CD4-positive, alpha-beta T cell (primary cell): Measurements from ENCODE around the gene LHX4. TPM values are rescaled to one million over a fixed set of nuclear protein-coding genes. Genes with fewer than 3 reads are reported as not detected.

ENCODE experiments used
- ATAC-seq: fragments of 200-7000 bp; cut with Tn5 transposase; one replicate; pipeline ENCODE4 v1.10.0; 2022; ENCODE audit warnings: mild to moderate bottlenecking; ENCODE audit not compliant: poor library complexity
- CTCF ChIA-PET: fragments of 350-600 bp; sonication (Branson Sonifier 250); formaldehyde crosslinking; loops from one replicate; lab custom pipeline; 2021; ENCODE audit warnings: antibody characterized with exemption, inconsistent platforms; lab: Charles Lee
- POLR2A ChIA-PET: fragments of 350-600 bp; sonication (Branson Sonifier 250); formaldehyde crosslinking; loops from one replicate; lab custom pipeline; 2021; ENCODE audit warnings: antibody characterized with exemption, inconsistent platforms; lab: Charles Lee
- DNase-seq, 14 experiments: peaks; one replicate each; pipeline ENCODE4 v3.0.0-alpha.2; 2013 to 2020; ENCODE audit warnings: mixed read lengths in 2 of 14
- H3K27ac ChIP-seq, 2 donors: one replicate each; pipeline versions ENCODE4 v1.5.1 to v1.7.0; 2013; ENCODE audit warnings: low read length in 2 of 2, low read depth in 1 of 2, mild to moderate bottlenecking in 1 of 2
- H3K27me3 ChIP-seq, 2 experiments: 1 replicate in 1 of 2; 2 replicates in 1 of 2; pipeline versions ENCODE4 v1.6.1 to v1.7.0; 2013; ENCODE audit warnings: low read length in 2 of 2, control low read depth in 1 of 2, mild to moderate bottlenecking in 1 of 2, moderate library complexity in 1 of 2; ENCODE audit not compliant: insufficient read depth in 2 of 2, control insufficient read depth in 1 of 2
- H3K36me3 ChIP-seq: one replicate; pipeline ENCODE4 v1.6.1; 2013; ENCODE audit warnings: low read length, control low read depth; ENCODE audit not compliant: insufficient read depth
- H3K4me1 ChIP-seq: one replicate; pipeline ENCODE4 v1.6.1; 2013; ENCODE audit warnings: low read length, control low read depth; ENCODE audit not compliant: insufficient read depth
- H3K4me3 ChIP-seq: one replicate; pipeline ENCODE4 v1.5.1; 2013; ENCODE audit warnings: mild to moderate bottlenecking, low read length, moderate library complexity
- H3K9me3 ChIP-seq, 2 experiments: 1 replicate in 1 of 2; 2 replicates in 1 of 2; pipeline versions ENCODE4 v1.6.1 to v1.7.0; 2013; ENCODE audit warnings: low read length in 2 of 2, mild to moderate bottlenecking in 2 of 2, control low read depth in 1 of 2, moderate library complexity in 1 of 2; ENCODE audit not compliant: control insufficient read depth in 1 of 2, insufficient read depth in 1 of 2
- H3K27ac Mint-ChIP-seq: one replicate; pipeline ENCODE4 v1.8.0; 2020; ENCODE audit warnings: mixed read lengths
- H3K27me3 Mint-ChIP-seq: one replicate; pipeline ENCODE4 v1.8.0; 2021; ENCODE audit warnings: mixed read lengths
- H3K36me3 Mint-ChIP-seq: one replicate; pipeline ENCODE4 v1.8.0; 2021; ENCODE audit warnings: low read depth, mixed read lengths
- H3K4me1 Mint-ChIP-seq: one replicate; pipeline ENCODE4 v1.8.0; 2021; ENCODE audit warnings: low read depth, mixed read lengths
- H3K4me3 Mint-ChIP-seq: one replicate; pipeline ENCODE4 v1.8.0; 2020; ENCODE audit warnings: mild to moderate bottlenecking, mixed read lengths
- H3K9me3 Mint-ChIP-seq: one replicate; pipeline ENCODE4 v1.8.0; 2020; ENCODE audit warnings: mixed read lengths
- CTCF ChIP-seq: fragments of 200-600 bp; IDR thresholded peaks from one replicate; pipeline ENCODE4 v1.8.0; 2022; ENCODE audit warnings: antibody characterized with exemption, mild to moderate bottlenecking
- intact Hi-C, 2 experiments: fragments of 100-400 bp; cut with DNase I in 1 of 2; cut with micrococcal nuclease in 1 of 2; formaldehyde crosslinking; loops; one replicate each; pipeline versions ENCODE4 v1.15.1 to v1.9.0; 2023 to 2025; cut with DNase I, micrococcal nuclease
- total RNA-seq, 174 experiments: library from RNA in 2 of 174; stranded (reverse) in 2 of 174; gene quantifications; one replicate each; pipeline ENCODE4 v1.2.3 and lab custom pipeline; 2021 to 2026

The LHX4 gene
- total RNA-seq, 2 experiments from 2014 or later = 0.03 TPM; not detected in 1

- no peak for DNase-seq
- CTCF ChIA-PET = no interaction called here
- Mint-ChIP-seq H3K4me1 (no peaks in the 10 kb centered on the region), H3K27me3 (no peaks in the 10 kb centered on the region), H3K9me3 (no peaks in the 10 kb centered on the region), H3K4me3 (no peak overlapping the region), H3K36me3 (peaks cover 76% of the 10 kb centered on the region), H3K27ac (no peak overlapping the region)
- intact Hi-C loops = no loop called here
- TF ChIP-seq CTCF = no peak
- Histone ChIP-seq H3K4me3 (no peak overlapping the region), H3K27me3 (no peaks in the 10 kb centered on the region), H3K36me3 (peaks cover 2% of the 10 kb centered on the region), H3K4me1 (no peaks in the 10 kb centered on the region), H3K27ac (no peak overlapping the region), H3K9me3 (no peaks in the 10 kb centered on the region)
- ATAC-seq = no peak
- POLR2A ChIA-PET = no interaction called here
Observed at GRCh38 chr1:180280617-180281016, 50.6 kb downstream of the LHX4 start.

- H3K9me3 Mint-ChIP-seq = no peaks in the 10 kb centered on the region
- H3K27me3 ChIP-seq = no peaks in the 10 kb centered on the region
- no peak overlapping the region for H3K27ac ChIP-seq
- no peak overlapping the region for H3K4me3 ChIP-seq
- no peaks in the 10 kb centered on the region for H3K27me3 Mint-ChIP-seq
- no peak for ATAC-seq
- no peaks in the 10 kb centered on the region for H3K4me1 ChIP-seq
- ChIA-PET CTCF (no interaction called here), POLR2A (interaction anchor here (0.6 kb wide), 1 partner anchor 30 kb away, joined by 3 read pairs; no protein-coding TSS in a partner anchor)
- H3K4me1 Mint-ChIP-seq = no peaks in the 10 kb centered on the region
- no peak overlapping the region for H3K4me3 Mint-ChIP-seq
- no peak for TF ChIP-seq CTCF
- H3K27ac Mint-ChIP-seq = no peak overlapping the region
- peaks cover 79% of the 10 kb centered on the region for H3K36me3 Mint-ChIP-seq
- intact Hi-C loops = no loop called here
- peaks cover 2% of the 10 kb centered on the region for H3K36me3 ChIP-seq
- no peaks in the 10 kb centered on the region for H3K9me3 ChIP-seq
- DNase-seq = no peak
Observed at GRCh38 chr1:180281490-180281889, 51.4 kb downstream of the LHX4 start.

- Histone ChIP-seq H3K27me3 (no peaks in the 10 kb centered on the region), H3K36me3 (peaks cover 3% of the 10 kb centered on the region), H3K4me3 (no peak overlapping the region), H3K27ac (no peak overlapping the region), H3K9me3 (no peaks in the 10 kb centered on the region), H3K4me1 (no peaks in the 10 kb centered on the region)
- CTCF ChIA-PET = interaction anchor here (0.7 kb wide), 1 partner anchor 1211 kb away, joined by 3 read pairs; no protein-coding TSS in a partner anchor
- POLR2A ChIA-PET = no interaction called here
- peaks cover 77% of the 10 kb centered on the region for H3K36me3 Mint-ChIP-seq
- H3K4me3 Mint-ChIP-seq = no peak overlapping the region
- H3K4me1 Mint-ChIP-seq = no peaks in the 10 kb centered on the region
- H3K9me3 Mint-ChIP-seq = no peaks in the 10 kb centered on the region
- no peak overlapping the region for H3K27ac Mint-ChIP-seq
- no peaks in the 10 kb centered on the region for H3K27me3 Mint-ChIP-seq
- ATAC-seq (no peak), DNase-seq (no peak)
- intact Hi-C loops = no loop called here
- TF ChIP-seq CTCF = no peak
Observed at GRCh38 chr1:180282401-180283044, 52.5 kb downstream of the LHX4 start.
